Colonic mucosa (tissue), 4 donors: ENCODE measurements around the gene CA4. TPM values are rescaled to one million over a fixed set of nuclear protein-coding genes. Genes with fewer than 3 reads are reported as not detected.

Source experiments
- DNase-seq: peaks from one replicate; pipeline ENCODE4 v3.0.0-alpha.2; 2020
- H3K27ac ChIP-seq: fragments of 200-600 bp; one replicate; pipeline ENCODE4 v1.8.0; 2021
- H3K27me3 ChIP-seq: fragments of 200-600 bp; one replicate; pipeline ENCODE4 v1.8.0; 2021
- H3K36me3 ChIP-seq: fragments of 200-600 bp; one replicate; pipeline ENCODE4 v1.8.0; 2021
- H3K4me1 ChIP-seq: fragments of 200-600 bp; one replicate; pipeline ENCODE4 v1.8.0; 2021; ENCODE audit warnings: mild to moderate bottlenecking
- H3K4me3 ChIP-seq: fragments of 200-600 bp; one replicate; pipeline ENCODE4 v1.8.0; 2021
- H3K9ac ChIP-seq, 2 donors: one replicate each; pipeline ENCODE4 v1.7.0; 2013; ENCODE audit warnings: control low read depth in 2 of 2, low read depth in 2 of 2, low read length in 2 of 2
- H3K9me3 ChIP-seq: fragments of 200-600 bp; one replicate; pipeline ENCODE4 v1.8.0; 2021
- CTCF ChIP-seq: fragments of 200-600 bp; IDR thresholded peaks from one replicate; pipeline ENCODE4 v1.8.0; 2022; ENCODE audit warnings: antibody characterized with exemption, mild to moderate bottlenecking
- intact Hi-C: fragments of 100-400 bp; cut with DNase I; formaldehyde crosslinking; loops from one replicate; pipeline ENCODE4 v1.14.1; 2022
- total RNA-seq, 2 donors: library from RNA; stranded (reverse); fragmentation: NEBNext Ultra II Directional in 1 of 2; extraction: Animal tissue kit (Norgen Biotek cat#: 25700) in 1 of 2; gene quantifications; one replicate each; pipeline ENCODE4 v1.2.1, GENCODE V29; 2021
- donor health status: healthy.
- donor health status: DM: no; HTN: no; CAD: no.
- donor health status: DM: no; HTN: no; CAD: no.

Gene CA4
- total RNA-seq, 2 donors from 2014 or later, result 111 to 397 TPM

GRCh38 chr17:60134396-60135150 lies 15.2 kb upstream of the CA4 start:
- Histone ChIP-seq H3K4me3 (peak overlapping the region; percentile 62), H3K36me3 (no peaks in the 10 kb centered on the region), H3K27me3 (peaks cover 12% of the 10 kb centered on the region), H3K9ac (peak overlapping the region; percentile 72 to 79), H3K9me3 (no peaks in the 10 kb centered on the region), H3K4me1 (peaks cover 2% of the 10 kb centered on the region), H3K27ac (peak overlapping the region; percentile 65)
- no peak for TF ChIP-seq CTCF
- intact Hi-C loops, result no loop called here
- peak; percentile 24 for DNase-seq

GRCh38 chr17:60135151-60135950 lies 14.4 kb upstream of the CA4 start:
- TF ChIP-seq CTCF, result no peak
- Histone ChIP-seq H3K9ac (peak overlapping the region; percentile 72 to 79), H3K4me1 (peaks cover 4% of the 10 kb centered on the region), H3K27ac (peak overlapping the region; percentile 65), H3K27me3 (peaks cover 20% of the 10 kb centered on the region), H3K9me3 (no peaks in the 10 kb centered on the region), H3K4me3 (peak overlapping the region; percentile 62), H3K36me3 (no peaks in the 10 kb centered on the region)
- DNase-seq, result peak; percentile 95
- intact Hi-C loops, result no loop called here

GRCh38 chr17:60135951-60136666 lies 13.7 kb upstream of the CA4 start:
- intact Hi-C loops, result no loop called here
- no peak for TF ChIP-seq CTCF
- Histone ChIP-seq H3K9ac (no peak overlapping the region), H3K27me3 (peaks cover 27% of the 10 kb centered on the region), H3K9me3 (no peaks in the 10 kb centered on the region), H3K36me3 (no peaks in the 10 kb centered on the region), H3K27ac (no peak overlapping the region), H3K4me3 (no peak overlapping the region), H3K4me1 (peaks cover 4% of the 10 kb centered on the region)
- DNase-seq, result no peak

GRCh38 chr17:60137731-60138130 lies 12.0 kb upstream of the CA4 start:
- intact Hi-C loops, result no loop called here
- Histone ChIP-seq H3K9me3 (no peaks in the 10 kb centered on the region), H3K4me1 (peaks cover 7% of the 10 kb centered on the region), H3K27me3 (peaks cover 32% of the 10 kb centered on the region), H3K9ac (no peak overlapping the region), H3K4me3 (no peak overlapping the region), H3K27ac (no peak overlapping the region), H3K36me3 (no peaks in the 10 kb centered on the region)
- no peak for DNase-seq
- TF ChIP-seq CTCF, result no peak

GRCh38 chr17:60138769-60139437 lies 10.9 kb upstream of the CA4 start:
- peaks cover 32% of the 10 kb centered on the region for H3K27me3 ChIP-seq
- no peaks in the 10 kb centered on the region for H3K9me3 ChIP-seq
- no peak for TF ChIP-seq CTCF
- H3K36me3 ChIP-seq, result no peaks in the 10 kb centered on the region
- no peak for DNase-seq
- intact Hi-C loops, result no loop called here
- no peak overlapping the region for H3K4me3 ChIP-seq
- H3K27ac ChIP-seq, result no peak overlapping the region
- no peak overlapping the region for H3K9ac ChIP-seq
- peaks cover 7% of the 10 kb centered on the region for H3K4me1 ChIP-seq
